ENCODE data around the gene LRRC57. TPM values are rescaled to one million over a fixed set of nuclear protein-coding genes. Genes with fewer than 3 reads are reported as not detected.
A peak's percentile ranks its signal among the peaks of the same experiment; 100 is the strongest.

The LRRC57 gene
- total RNA-seq, 1 experiment from 2014 or later = 16.6 TPM

- Histone ChIP-seq H4K20me1 (ENCODE audit: insufficient read depth) (no peaks in the 10 kb centered on the region), H3K9ac (ENCODE audit: low read length) (peak overlapping the region; percentile 57), H3K27ac (ENCODE audit: low read depth, low read length) (no peak overlapping the region), H2AFZ (ENCODE audit: low read depth, low read length, poor library complexity, severe bottlenecking) (no peak overlapping the region), H3K27me3 (ENCODE audit: insufficient read depth, low read length) (no peaks in the 10 kb centered on the region; the same call in 1 of the 2 replicates), H3K79me2 (ENCODE audit: insufficient read depth, low read length) (peaks cover 4% of the 10 kb centered on the region; the same call in 1 of the 2 replicates), H3K9me3 (ENCODE audit: control insufficient read depth in 1 of 2, insufficient read depth in 1 of 2, low read depth in 1 of 2, low read length in 2 of 2) (no peaks in the 10 kb centered on the region), H3K9me2 (ENCODE audit: insufficient read depth) (no peaks in the 10 kb centered on the region), H3K36me3 (ENCODE audit: control insufficient read depth in 1 of 2, insufficient read depth in 2 of 2, low read length in 2 of 2) (no peaks in the 10 kb centered on the region), H3K4me2 (ENCODE audit: low read length) (peak overlapping the region; percentile 81), H3K4me1 (ENCODE audit: control insufficient read depth in 1 of 2, insufficient read depth in 2 of 2, low read length in 2 of 2) (peaks cover 7 to 14% of the 10 kb centered on the region in 2 experiments), H3K4me3 (replicated peaks in 1 of 2; ENCODE audit: low read depth in 1 of 2, low read length in 2 of 2) (peak overlapping the region; percentile 49 to 58)
- BruUV-seq (replicated peaks) = no TSS peak
- POLR2A ChIA-PET = interaction anchor here (0.6 to 2.4 kb wide), 3 partner anchors 9 to 12 kb away, joined by 3 to 8 read pairs (median 4); no protein-coding TSS in a partner anchor
- RAD21 ChIA-PET (ENCODE audit: low non-redundant PET in 1 of 2, low total read pairs in 2 of 2, uncharacterized antibody in 2 of 2, unreplicated experiment in 2 of 2) = no interaction called here
- TF ChIP-seq, protein P1, sequence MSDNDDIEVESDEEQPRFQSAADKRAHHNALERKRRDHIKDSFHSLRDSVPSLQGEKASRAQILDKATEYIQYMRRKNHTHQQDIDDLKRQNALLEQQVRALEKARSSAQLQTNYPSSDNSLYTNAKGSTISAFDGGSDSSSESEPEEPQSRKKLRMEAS (IDR thresholded peaks at IDR 0.05) = peak; percentile 57; the same call in 1 of the 2 replicates
- TF ChIP-seq POLR2AphosphoS5 (IDR thresholded peaks at IDR 0.05; ENCODE audit: low read depth, low read length) (peak; percentile 60), CBX3 (IDR thresholded peaks at IDR 0.05; ENCODE audit: low read depth) (0 out of 2 replicates have a peak, but pooled peaks have one; percentile 27), EGR1 (IDR thresholded peaks at IDR 0.05; ENCODE audit: low read depth) (no peak), POLR2A (IDR thresholded peaks at IDR 0.05; ENCODE audit: borderline replicate concordance, extremely low read depth, insufficient read depth, insufficient read length) (no peak)
- CTCF ChIA-PET = interaction anchor here (1.0 kb wide), 1 partner anchor 11 kb away, joined by 8 read pairs; no protein-coding TSS in a partner anchor
- no peak for DNase-seq (ENCODE audit: low read depth, low spot score)
- intact Hi-C loops (cut with micrococcal nuclease) = no loop called here
- peak; percentile 99 for ATAC-seq
Measured at GRCh38 chr15:42581272-42581730, 32.7 kb upstream of the LRRC57 start.

- peaks cover 4% of the 10 kb centered on the region; the same call in 1 of the 2 replicates for H3K79me2 ChIP-seq (ENCODE audit: insufficient read depth, low read length)
- no peak overlapping the region for H3K27ac ChIP-seq (ENCODE audit: low read depth, low read length)
- no peaks in the 10 kb centered on the region for H3K36me3 ChIP-seq (ENCODE audit: control insufficient read depth in 1 of 2, insufficient read depth in 2 of 2, low read length in 2 of 2)
- DNase-seq (ENCODE audit: low read depth, low spot score) = no peak
- no peak for TF ChIP-seq CEBPB (IDR thresholded peaks at IDR 0.05; ENCODE audit: low read depth)
- no peak for TF ChIP-seq SIN3A (IDR thresholded peaks at IDR 0.05; ENCODE audit: low read depth)
- TF ChIP-seq JUND (IDR thresholded peaks at IDR 0.05) = no peak
- TF ChIP-seq POLR2AphosphoS5 (IDR thresholded peaks at IDR 0.05; ENCODE audit: low read depth, low read length) = no peak
- TF ChIP-seq FOSL1 (IDR thresholded peaks at IDR 0.05; ENCODE audit: low read depth) = no peak
- TF ChIP-seq, protein P2, sequence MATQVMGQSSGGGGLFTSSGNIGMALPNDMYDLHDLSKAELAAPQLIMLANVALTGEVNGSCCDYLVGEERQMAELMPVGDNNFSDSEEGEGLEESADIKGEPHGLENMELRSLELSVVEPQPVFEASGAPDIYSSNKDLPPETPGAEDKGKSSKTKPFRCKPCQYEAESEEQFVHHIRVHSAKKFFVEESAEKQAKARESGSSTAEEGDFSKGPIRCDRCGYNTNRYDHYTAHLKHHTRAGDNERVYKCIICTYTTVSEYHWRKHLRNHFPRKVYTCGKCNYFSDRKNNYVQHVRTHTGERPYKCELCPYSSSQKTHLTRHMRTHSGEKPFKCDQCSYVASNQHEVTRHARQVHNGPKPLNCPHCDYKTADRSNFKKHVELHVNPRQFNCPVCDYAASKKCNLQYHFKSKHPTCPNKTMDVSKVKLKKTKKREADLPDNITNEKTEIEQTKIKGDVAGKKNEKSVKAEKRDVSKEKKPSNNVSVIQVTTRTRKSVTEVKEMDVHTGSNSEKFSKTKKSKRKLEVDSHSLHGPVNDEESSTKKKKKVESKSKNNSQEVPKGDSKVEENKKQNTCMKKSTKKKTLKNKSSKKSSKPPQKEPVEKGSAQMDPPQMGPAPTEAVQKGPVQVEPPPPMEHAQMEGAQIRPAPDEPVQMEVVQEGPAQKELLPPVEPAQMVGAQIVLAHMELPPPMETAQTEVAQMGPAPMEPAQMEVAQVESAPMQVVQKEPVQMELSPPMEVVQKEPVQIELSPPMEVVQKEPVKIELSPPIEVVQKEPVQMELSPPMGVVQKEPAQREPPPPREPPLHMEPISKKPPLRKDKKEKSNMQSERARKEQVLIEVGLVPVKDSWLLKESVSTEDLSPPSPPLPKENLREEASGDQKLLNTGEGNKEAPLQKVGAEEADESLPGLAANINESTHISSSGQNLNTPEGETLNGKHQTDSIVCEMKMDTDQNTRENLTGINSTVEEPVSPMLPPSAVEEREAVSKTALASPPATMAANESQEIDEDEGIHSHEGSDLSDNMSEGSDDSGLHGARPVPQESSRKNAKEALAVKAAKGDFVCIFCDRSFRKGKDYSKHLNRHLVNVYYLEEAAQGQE (IDR thresholded peaks at IDR 0.05; ENCODE audit: low read depth) = no peak
- no peak for TF ChIP-seq RAD21 (IDR thresholded peaks at IDR 0.05; ENCODE audit: low read depth)
- TF ChIP-seq ZNF274 (IDR thresholded peaks at IDR 0.05; ENCODE audit: low read depth, low read length) = no peak
- TF ChIP-seq CBX3 (IDR thresholded peaks at IDR 0.05; ENCODE audit: low read depth) = no peak
- TF ChIP-seq EZH2 (IDR thresholded peaks at IDR 0.05) = no peak
- no peak for TF ChIP-seq SRF (IDR thresholded peaks at IDR 0.05; ENCODE audit: low read depth)
- TF ChIP-seq ZFX (IDR thresholded peaks at IDR 0.05) = no peak
- no peak overlapping the region for H3K9ac ChIP-seq (ENCODE audit: low read length)
- no peak overlapping the region for H3K4me2 ChIP-seq (ENCODE audit: low read length)
- H3K27me3 ChIP-seq (ENCODE audit: insufficient read depth, low read length) = no peaks in the 10 kb centered on the region; the same call in 1 of the 2 replicates
- ChIA-PET RAD21 (ENCODE audit: low non-redundant PET in 1 of 2, low total read pairs in 2 of 2, uncharacterized antibody in 2 of 2, unreplicated experiment in 2 of 2) (no interaction called here), CTCF (no interaction called here), POLR2A (interaction anchor here (0.6 kb wide), 1 partner anchor 9 kb away, joined by 3 read pairs; no protein-coding TSS in a partner anchor)
- BruUV-seq (replicated peaks) = no TSS peak
- no peak overlapping the region for H2AFZ ChIP-seq (ENCODE audit: low read depth, low read length, poor library complexity, severe bottlenecking)
- H3K4me3 ChIP-seq (replicated peaks in 1 of 2; ENCODE audit: low read depth in 1 of 2, low read length in 2 of 2) = no peak overlapping the region
- H3K9me3 ChIP-seq (ENCODE audit: control insufficient read depth in 1 of 2, insufficient read depth in 1 of 2, low read depth in 1 of 2, low read length in 2 of 2) = no peaks in the 10 kb centered on the region
- intact Hi-C loops (cut with micrococcal nuclease) = no loop called here
- no peak for ATAC-seq
- H4K20me1 ChIP-seq (ENCODE audit: insufficient read depth) = no peaks in the 10 kb centered on the region
- H3K4me1 ChIP-seq (ENCODE audit: control insufficient read depth in 1 of 2, insufficient read depth in 2 of 2, low read length in 2 of 2) = peaks cover 16 to 31% of the 10 kb centered on the region in 2 experiments
- H3K9me2 ChIP-seq (ENCODE audit: insufficient read depth) = no peaks in the 10 kb centered on the region
Measured at GRCh38 chr15:42578984-42579537, 30.5 kb upstream of the LRRC57 start.
